A549 (cell line): ENCODE data around the gene TBC1D10B. TPM values are rescaled to one million over a fixed set of nuclear protein-coding genes. Genes with fewer than 3 reads are reported as not detected.
A peak's percentile ranks its signal among the peaks of the same experiment; 100 is the strongest.

Experiments
- ATAC-seq, 2 experiments: fragments of 200-7000 bp in 1 of 2; fragments of >200 bp in 1 of 2; cut with Nextera tagmentation in 1 of 2; cut with Tn5 transposase in 1 of 2; 3 replicates each; pipeline versions ENCODE4 v1.8.0 to v1.9.1; 2018 to 2020; ENCODE audit warnings: mild to moderate bottlenecking in 1 of 2, moderate library complexity in 1 of 2
- CTCF ChIA-PET: fragments of 300-600 bp; sonication (Branson Sonifier 250); formaldehyde crosslinking; extraction: SDS; loops from one replicate; lab custom pipeline; 2021; ENCODE audit warnings: antibody characterized with exemption, inconsistent platforms; lab: Yijun Ruan, JAX
- POLR2A ChIA-PET: fragments of 350-600 bp; formaldehyde crosslinking; extraction: SDS; loops from one replicate; lab custom pipeline; 2021; ENCODE audit warnings: antibody characterized with exemption, inconsistent platforms; lab: Yijun Ruan, JAX
- DNase-seq, 2 experiments: peaks; one replicate each; pipeline versions ENCODE4 v3.0.0 to v3.0.0-alpha.2; 2011 to 2016; ENCODE audit warnings: low read depth in 1 of 2, low spot score in 1 of 2
- FAIRE-seq: peaks from 2 replicates; lab custom pipeline; 2011; peaks lifted over from hg19 to GRCh38; lab: Jason Lieb, UNC
- H3K27ac ChIP-seq, 2 experiments: fragments of >200 bp; sonication (Bioruptor Twin); formaldehyde crosslinking; 3 replicates each; pipeline ENCODE4 v1.5.1; 2016 to 2017
- H3K4me1 ChIP-seq: fragments of >200 bp; sonication (Bioruptor Twin); formaldehyde crosslinking; 3 replicates; pipeline ENCODE4 v1.6.1; 2016
- H3K4me2 ChIP-seq: fragments of >200 bp; sonication (Bioruptor Twin); formaldehyde crosslinking; 3 replicates; pipeline ENCODE4 v1.6.1; 2016
- H3K4me3 ChIP-seq: fragments of >200 bp; sonication (Bioruptor Twin); formaldehyde crosslinking; 3 replicates; pipeline ENCODE4 v1.5.1; 2016
- H3K9me3 ChIP-seq: fragments of >200 bp; sonication (Bioruptor Twin); formaldehyde crosslinking; 3 replicates; pipeline ENCODE4 v1.6.1; 2016
- ATOH8 ChIP-seq: fragments of 250-450 bp; sonication (Bioruptor Pico); IDR thresholded peaks from 2 replicates; pipeline ENCODE4 v1.5.0; 2020; ENCODE audit warnings: low read depth, mild to moderate bottlenecking, moderate library complexity
- BHLHE40 ChIP-seq: IDR thresholded peaks from 2 replicates; pipeline ENCODE4 v1.6.1; 2012; ENCODE audit warnings: low read depth, low read length, inconsistent platforms
- CTCF ChIP-seq: fragments of >200 bp; sonication (Bioruptor Twin); formaldehyde crosslinking; IDR thresholded peaks from 3 replicates; pipeline ENCODE4 v1.5.1; 2016
- EHF ChIP-seq: fragments of 250-450 bp; sonication (Bioruptor Pico); IDR thresholded peaks from 2 replicates; pipeline ENCODE4 v1.5.0; 2020; ENCODE audit warnings: mild to moderate bottlenecking
- HDAC2 ChIP-seq: fragments of 200-600 bp; sonication (generic); IDR thresholded peaks from 2 replicates; pipeline ENCODE4 v1.6.1; 2016
- HMGXB4 ChIP-seq: fragments of 250-450 bp; sonication (Bioruptor Pico); IDR thresholded peaks from 2 replicates; pipeline ENCODE4 v1.5.0; 2021; ENCODE audit warnings: mild to moderate bottlenecking, moderate library complexity, borderline replicate concordance
- JUN ChIP-seq, 2 experiments: fragments of >200 bp; sonication (Bioruptor Twin); formaldehyde crosslinking; IDR thresholded peaks; 2 replicates in 1 of 2; 3 replicates in 1 of 2; pipeline ENCODE4 v1.6.1; 2016 to 2017
- KDM5A ChIP-seq: fragments of 200-600 bp; sonication (generic); IDR thresholded peaks from 2 replicates; pipeline ENCODE4 v1.6.1; 2016; ENCODE audit warnings: antibody characterized with exemption, mild to moderate bottlenecking
- MAZ ChIP-seq: fragments of 150-350 bp; IDR thresholded peaks from 2 replicates; pipeline ENCODE4 v1.6.1; 2014; ENCODE audit warnings: antibody characterized with exemption, low read depth, low read length, borderline replicate concordance
- NFE2L2 ChIP-seq: fragments of 150-350 bp; conservative IDR thresholded peaks from 2 replicates; pipeline ENCODE4 v1.6.1; 2014; ENCODE audit warnings: low read length
- PHF8 ChIP-seq: fragments of 200-600 bp; sonication (generic); IDR thresholded peaks from 2 replicates; pipeline ENCODE4 v1.6.1; 2016; ENCODE audit warnings: low read depth, mild to moderate bottlenecking, antibody characterized with exemption, moderate library complexity, borderline replicate concordance
- POLR2AphosphoS2 ChIP-seq: conservative IDR thresholded peaks from 2 replicates; pipeline ENCODE4 v1.6.1; 2012; ENCODE audit warnings: low read length, improper control_type of control experiment, inconsistent platforms
- RCOR1 ChIP-seq: fragments of 150-350 bp; IDR thresholded peaks from 2 replicates; pipeline ENCODE4 v1.6.1; 2014; ENCODE audit warnings: antibody characterized with exemption, low read length, low read depth
- REST ChIP-seq: fragments of 200-600 bp; sonication (generic); IDR thresholded peaks from 2 replicates; pipeline ENCODE4 v1.6.1; 2016; ENCODE audit warnings: antibody characterized with exemption, mild to moderate bottlenecking, moderate library complexity
- SMC3 ChIP-seq: fragments of >200 bp; sonication (Bioruptor Twin); formaldehyde crosslinking; IDR thresholded peaks from 3 replicates; pipeline ENCODE4 v1.6.1; 2018; ENCODE audit warnings: inconsistent platforms
- TP53 ChIP-seq: fragments of 250-450 bp; sonication (Bioruptor Pico); IDR thresholded peaks from 2 replicates; pipeline ENCODE4 v1.5.0; 2021; ENCODE audit warnings: mild to moderate bottlenecking, moderate library complexity
- ZNF302 ChIP-seq: fragments of 250-450 bp; sonication (Bioruptor Pico); IDR thresholded peaks from 2 replicates; pipeline ENCODE4 v1.9.0; 2021; ENCODE audit warnings: inconsistent platforms, mild to moderate bottlenecking, moderate library complexity
- WGBS: methylation state at CpG from one replicate; pipeline ENCODE4 v1.1.6; 2017; ENCODE audit errors: missing lambda C conversion rate; 5-methylcytosine and 5-hydroxymethylcytosine counted together
- polyA plus RNA-seq, 4 experiments: library from polyadenylated mRNA; depleted of rRNA in 3 of 4; stranded (reverse); fragments of >200 nt; fragmentation: RNase III in 1 of 4; extraction: RNeasy Plus Mini Kit Qiagen cat#74134 plus additional on column Dnase treatment in 1 of 4; gene quantifications; 2 replicates in 3 of 4; 3 replicates in 1 of 4; pipeline ENCODE4 v1.2.3, GENCODE V29; 2011 to 2017

Gene TBC1D10B
- polyA plus RNA-seq, 2 of the 4 experiments (the other 2 are of a cell fraction): 10.9 to 23.2 TPM

GRCh38 chr16:30395992-30396585 lies 25.8 kb upstream of the TBC1D10B start:
- H3K4me2 ChIP-seq: peak overlapping the region; percentile 97
- TF ChIP-seq SMC3 (no peak), JUN (IDR thresholded peaks at IDR 0.05) (no peak), HDAC2 (no peak), CTCF (no peak), TP53 (CRISPR knock-in tag) (no peak), REST (no peak), NFE2L2 (no peak), BHLHE40 (no peak), HMGXB4 (CRISPR knock-in tag) (no peak), PHF8 (no peak), ZNF302 (CRISPR knock-in tag) (no peak), RCOR1 (no peak), POLR2AphosphoS2 (no peak), ATOH8 (no peak), KDM5A (no peak), EHF (no peak), MAZ (no peak)
- POLR2A ChIA-PET: interaction anchor here (0.7 to 1.7 kb wide), 4 partner anchors 11 to 131 kb away, joined by 3 to 13 read pairs (median 7); partner anchors contain the start of genes TBC1D10B and ZNF771
- H3K4me3 ChIP-seq: peak overlapping the region; percentile 86
- WGBS: 24% methylated on average over 13 of the region's 13 CpGs
- ATAC-seq (no peak), FAIRE-seq (no peak), DNase-seq (no peak)
- H3K27ac ChIP-seq: peak overlapping the region; percentile 95 to 98
- H3K4me1 ChIP-seq: peaks cover 12% of the 10 kb centered on the region
- no peaks in the 10 kb centered on the region for H3K9me3 ChIP-seq
- CTCF ChIA-PET: interaction anchor here (0.7 to 11.5 kb wide), 8 partner anchors 9 to 219 kb away, joined by 3 to 149 read pairs (median 8); partner anchors contain the start of genes DCTPP1, SEPTIN1 and ZNF771
